ENCODE results near the gene MGMT. TPM values are rescaled to one million over a fixed set of nuclear protein-coding genes. Genes with fewer than 3 reads are reported as not detected.

MGMT gene
- total RNA-seq, 3 donors from 2014 or later: 15.4 to 17.5 (median 16.3) TPM

DNA sequence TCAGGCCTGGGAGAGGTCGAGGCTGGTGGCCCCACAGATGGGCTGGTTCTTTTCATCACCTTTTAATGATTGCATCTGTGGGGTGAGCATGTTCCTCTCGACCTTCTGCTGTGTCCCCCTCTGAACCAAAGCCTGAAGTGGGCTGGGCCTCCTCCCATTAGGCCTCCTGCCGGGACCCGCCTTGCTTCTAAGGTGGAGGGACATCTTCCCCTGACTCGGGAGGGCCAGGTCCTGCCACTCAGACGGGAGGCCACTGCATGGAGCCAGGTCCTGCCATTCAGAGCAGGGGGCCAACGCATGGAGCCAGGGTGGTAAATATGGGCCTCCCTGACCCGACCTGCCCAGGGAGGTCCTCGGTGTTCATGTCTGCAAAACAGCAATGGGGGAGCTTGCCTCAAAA lies 308.6 kb downstream of the MGMT start:
- Histone ChIP-seq H3K9me3 (no peaks in the 10 kb centered on the region), H3K4me1 (ENCODE audit: low read depth) (no peaks in the 10 kb centered on the region), H3K4me3 (no peak overlapping the region), H3K36me3 (ENCODE audit: low read depth) (no peaks in the 10 kb centered on the region)
- DNase-seq (no peak), ATAC-seq (no peak)
- intact Hi-C loops (cut with DNase I, micrococcal nuclease): no loop called here
- TF ChIP-seq, protein P1, sequence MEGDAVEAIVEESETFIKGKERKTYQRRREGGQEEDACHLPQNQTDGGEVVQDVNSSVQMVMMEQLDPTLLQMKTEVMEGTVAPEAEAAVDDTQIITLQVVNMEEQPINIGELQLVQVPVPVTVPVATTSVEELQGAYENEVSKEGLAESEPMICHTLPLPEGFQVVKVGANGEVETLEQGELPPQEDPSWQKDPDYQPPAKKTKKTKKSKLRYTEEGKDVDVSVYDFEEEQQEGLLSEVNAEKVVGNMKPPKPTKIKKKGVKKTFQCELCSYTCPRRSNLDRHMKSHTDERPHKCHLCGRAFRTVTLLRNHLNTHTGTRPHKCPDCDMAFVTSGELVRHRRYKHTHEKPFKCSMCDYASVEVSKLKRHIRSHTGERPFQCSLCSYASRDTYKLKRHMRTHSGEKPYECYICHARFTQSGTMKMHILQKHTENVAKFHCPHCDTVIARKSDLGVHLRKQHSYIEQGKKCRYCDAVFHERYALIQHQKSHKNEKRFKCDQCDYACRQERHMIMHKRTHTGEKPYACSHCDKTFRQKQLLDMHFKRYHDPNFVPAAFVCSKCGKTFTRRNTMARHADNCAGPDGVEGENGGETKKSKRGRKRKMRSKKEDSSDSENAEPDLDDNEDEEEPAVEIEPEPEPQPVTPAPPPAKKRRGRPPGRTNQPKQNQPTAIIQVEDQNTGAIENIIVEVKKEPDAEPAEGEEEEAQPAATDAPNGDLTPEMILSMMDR (IDR thresholded peaks at IDR 0.05): no peak

DNA sequence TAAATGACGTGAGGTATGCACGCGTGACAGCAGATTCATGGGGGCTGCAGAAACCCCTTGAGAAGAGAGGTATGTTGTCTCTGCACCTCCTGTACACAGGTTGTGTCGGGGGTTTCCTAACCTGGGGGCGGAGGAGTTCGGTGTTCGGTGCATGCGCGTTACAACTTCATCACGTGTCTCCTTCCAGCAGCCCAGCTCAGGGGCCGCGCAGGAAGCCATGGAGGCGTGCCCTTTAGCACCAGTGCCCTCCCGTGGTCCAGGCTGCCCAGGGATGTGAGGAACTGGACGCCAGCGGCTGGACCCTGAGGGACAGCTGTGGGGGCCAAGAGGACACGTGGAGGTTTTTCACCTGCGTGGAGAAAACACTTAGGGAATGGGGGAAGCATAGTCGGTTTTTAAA lies 310.6 kb downstream of the MGMT start:
- no peaks in the 10 kb centered on the region for H3K4me1 ChIP-seq (ENCODE audit: low read depth)
- H3K9me3 ChIP-seq: no peaks in the 10 kb centered on the region
- no peak for ATAC-seq
- intact Hi-C loops (cut with DNase I, micrococcal nuclease): no loop called here
- no peaks in the 10 kb centered on the region for H3K36me3 ChIP-seq (ENCODE audit: low read depth)
- TF ChIP-seq, protein P1 (IDR thresholded peaks at IDR 0.05): no peak
- DNase-seq: no peak
- H3K4me3 ChIP-seq: no peak overlapping the region

DNA sequence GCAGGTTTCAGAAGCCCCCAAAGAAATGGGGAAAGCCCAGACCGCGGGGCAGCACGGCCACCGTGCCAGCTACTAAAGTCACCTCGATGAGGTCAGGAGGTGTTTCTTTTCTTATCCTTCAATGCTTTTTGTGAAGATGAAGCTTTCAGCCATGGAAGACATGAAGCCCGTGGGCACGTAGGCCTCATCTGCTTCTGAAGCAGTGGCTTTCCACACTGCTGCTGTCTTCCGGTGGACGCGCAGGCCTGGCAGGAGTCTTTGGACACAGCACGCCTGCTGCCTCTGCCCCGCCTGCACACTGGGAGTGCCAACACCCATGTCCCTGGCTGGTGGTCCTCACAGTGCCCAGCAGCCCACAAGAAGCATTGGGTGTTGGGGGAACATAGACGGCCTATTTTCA lies 311.5 kb downstream of the MGMT start:
- Histone ChIP-seq H3K36me3 (ENCODE audit: low read depth) (no peaks in the 10 kb centered on the region), H3K4me1 (ENCODE audit: low read depth) (no peaks in the 10 kb centered on the region), H3K9me3 (no peaks in the 10 kb centered on the region), H3K4me3 (no peak overlapping the region)
- no peak for ATAC-seq
- DNase-seq: no peak
- intact Hi-C loops (cut with DNase I, micrococcal nuclease): no loop called here
- TF ChIP-seq, protein P1 (IDR thresholded peaks at IDR 0.05): no peak

DNA sequence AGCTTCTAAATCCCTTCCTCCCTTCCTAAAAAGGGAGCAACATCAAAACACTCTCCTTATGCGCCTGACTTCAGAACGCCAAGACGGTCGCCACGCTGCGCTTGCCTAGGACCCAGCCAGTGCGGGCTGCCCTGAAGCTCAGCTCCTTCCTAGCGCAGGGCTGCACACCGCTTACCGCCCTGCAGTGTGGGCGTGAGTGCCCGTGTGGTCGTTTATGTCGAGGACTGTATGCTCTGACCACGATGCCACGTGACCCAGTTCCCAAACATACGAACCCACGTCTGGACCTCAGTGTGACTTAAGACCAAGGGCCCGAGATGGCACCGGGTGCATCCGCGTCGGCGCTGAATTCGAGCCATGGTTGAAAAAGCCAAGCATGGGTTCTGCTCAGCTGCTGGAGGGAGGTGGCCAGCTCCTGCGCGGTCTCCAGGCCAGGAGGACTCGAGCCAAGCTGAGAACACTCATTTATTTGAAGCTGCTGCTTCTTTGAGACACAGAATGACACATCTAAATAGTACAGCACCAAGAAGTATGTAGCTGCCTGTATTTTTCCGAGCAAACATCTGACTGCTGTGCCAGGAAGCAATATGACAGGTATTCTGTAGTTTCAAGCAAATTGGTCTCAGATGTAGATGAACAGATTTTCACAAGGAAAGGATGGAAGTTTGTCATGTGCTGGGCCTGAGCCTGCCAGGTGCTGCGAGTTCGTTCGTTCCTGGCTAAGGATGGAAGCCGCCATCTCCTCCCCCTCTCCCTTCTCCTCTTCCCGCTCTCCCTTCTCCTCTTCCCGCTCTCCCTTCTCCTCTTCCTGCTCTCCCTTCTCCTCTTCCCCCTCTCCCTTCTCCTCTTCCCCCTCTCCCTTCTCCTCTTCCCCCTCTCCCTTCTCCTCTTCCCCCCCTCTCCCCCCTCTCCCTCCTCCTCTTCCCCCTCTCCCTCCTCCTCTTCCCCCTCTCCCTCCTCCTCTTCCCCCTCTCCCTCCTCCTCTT lies 312.4 kb downstream of the MGMT start:
- TF ChIP-seq, protein P1 (IDR thresholded peaks at IDR 0.05): no peak
- intact Hi-C loops (cut with DNase I, micrococcal nuclease): no loop called here
- Histone ChIP-seq H3K4me3 (no peak overlapping the region), H3K9me3 (no peaks in the 10 kb centered on the region), H3K4me1 (ENCODE audit: low read depth) (no peaks in the 10 kb centered on the region), H3K36me3 (ENCODE audit: low read depth) (no peaks in the 10 kb centered on the region)
- ATAC-seq (no peak), DNase-seq (no peak)

DNA sequence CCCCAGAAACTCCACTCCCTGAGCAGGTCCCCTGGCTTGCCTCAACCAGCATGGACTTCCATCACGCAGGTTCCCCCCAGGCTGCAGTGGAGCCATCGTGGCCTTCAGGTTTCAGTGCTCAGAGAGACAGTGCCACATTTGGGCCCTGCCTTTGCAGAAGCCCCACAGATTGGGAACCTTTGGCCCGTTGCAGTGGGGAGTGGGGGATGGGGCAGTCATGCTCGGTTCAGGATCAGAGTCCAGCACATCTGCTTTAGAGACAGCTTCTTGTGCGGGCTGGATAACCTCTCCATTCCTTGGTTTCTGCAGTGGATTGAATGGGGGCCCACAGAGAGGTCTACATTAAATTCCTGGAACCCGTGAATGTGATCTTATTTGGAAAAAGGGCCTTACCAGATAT lies 313.2 kb downstream of the MGMT start:
- Histone ChIP-seq H3K4me1 (ENCODE audit: low read depth) (no peaks in the 10 kb centered on the region), H3K9me3 (no peaks in the 10 kb centered on the region), H3K36me3 (ENCODE audit: low read depth) (no peaks in the 10 kb centered on the region), H3K4me3 (no peak overlapping the region)
- intact Hi-C loops (cut with DNase I, micrococcal nuclease): no loop called here
- TF ChIP-seq, protein P1 (IDR thresholded peaks at IDR 0.05): no peak
- ATAC-seq (no peak), DNase-seq (no peak)

Measured in mucosa of descending colon (tissue), 3 donors.